ENCODE measurements around the gene SDHA.

SDHA gene

GRCh38 chr5:198516-199196 lies 19.5 kb upstream of the SDHA start:
- no peak for TF ChIP-seq CTCF (IDR thresholded peaks at IDR 0.05; ENCODE audit: insufficient read depth, low read length, poor library complexity, severe bottlenecking)
- no peak for DNase-seq (ENCODE audit: extremely low read depth, insufficient read length)
- Histone ChIP-seq H3K27me3 (replicated peaks; ENCODE audit: control insufficient read depth, insufficient read depth, low read length) (no peaks in the 10 kb centered on the region; the same call in 1 of the 2 replicates), H3K36me3 (ENCODE audit: control insufficient read depth, insufficient read depth, low read length) (peaks cover 1% of the 10 kb centered on the region; the same call in 1 of the 2 replicates), H3K4me3 (replicated peaks; ENCODE audit: low read depth, low read length) (no peak overlapping the region)

GRCh38 chr5:199197-199949 lies 18.7 kb upstream of the SDHA start:
- Histone ChIP-seq H3K4me3 (replicated peaks; ENCODE audit: low read depth, low read length) (no peak overlapping the region), H3K27me3 (replicated peaks; ENCODE audit: control insufficient read depth, insufficient read depth, low read length) (no peaks in the 10 kb centered on the region; the same call in 1 of the 2 replicates), H3K36me3 (ENCODE audit: control insufficient read depth, insufficient read depth, low read length) (peaks cover 4% of the 10 kb centered on the region)
- no peak for DNase-seq (ENCODE audit: extremely low read depth, insufficient read length)
- no peak for TF ChIP-seq CTCF (IDR thresholded peaks at IDR 0.05; ENCODE audit: insufficient read depth, low read length, poor library complexity, severe bottlenecking)

- H3K36me3 ChIP-seq (ENCODE audit: control insufficient read depth, insufficient read depth, low read length): peaks cover 4% of the 10 kb centered on the region
- no peak for DNase-seq (ENCODE audit: extremely low read depth, insufficient read length)
- no peak for TF ChIP-seq CTCF (IDR thresholded peaks at IDR 0.05; ENCODE audit: insufficient read depth, low read length, poor library complexity, severe bottlenecking)
- no peak overlapping the region for H3K4me3 ChIP-seq (replicated peaks; ENCODE audit: low read depth, low read length)
- no peaks in the 10 kb centered on the region for H3K27me3 ChIP-seq (replicated peaks; ENCODE audit: control insufficient read depth, insufficient read depth, low read length)
These were observed 18.0 kb upstream of the SDHA start for GRCh38 chr5:199950-200645.

- H3K4me3 ChIP-seq (replicated peaks; ENCODE audit: low read depth, low read length): no peak overlapping the region
- no peaks in the 10 kb centered on the region for H3K27me3 ChIP-seq (replicated peaks; ENCODE audit: control insufficient read depth, insufficient read depth, low read length)
- DNase-seq (ENCODE audit: extremely low read depth, insufficient read length): no peak
- no peak for TF ChIP-seq CTCF (IDR thresholded peaks at IDR 0.05; ENCODE audit: insufficient read depth, low read length, poor library complexity, severe bottlenecking)
- peaks cover 10% of the 10 kb centered on the region for H3K36me3 ChIP-seq (ENCODE audit: control insufficient read depth, insufficient read depth, low read length)
These were observed 17.1 kb upstream of the SDHA start for GRCh38 chr5:200985-201384.

GRCh38 chr5:201672-202071 lies 16.4 kb upstream of the SDHA start:
- Histone ChIP-seq H3K27me3 (replicated peaks; ENCODE audit: control insufficient read depth, insufficient read depth, low read length) (no peaks in the 10 kb centered on the region), H3K4me3 (replicated peaks; ENCODE audit: low read depth, low read length) (no peak overlapping the region), H3K36me3 (ENCODE audit: control insufficient read depth, insufficient read depth, low read length) (peaks cover 10% of the 10 kb centered on the region)
- no peak for DNase-seq (ENCODE audit: extremely low read depth, insufficient read length)
- TF ChIP-seq CTCF (IDR thresholded peaks at IDR 0.05; ENCODE audit: insufficient read depth, low read length, poor library complexity, severe bottlenecking): no peak

Data from GM06990 (cell line).